Brain (organoid and tissue), 1 donor: ENCODE measurements around the gene ANO8. TPM values are rescaled to one million over a fixed set of nuclear protein-coding genes. Genes with fewer than 3 reads are reported as not detected.

Source experiments
- polyA plus RNA-seq: library from polyadenylated mRNA; stranded (reverse); fragments of 350-450 nt; fragmentation: Illumina TruSeq; extraction: RNeasy Lipid Tissue Mini Kit (QIAGEN cat#74804); gene quantifications from one replicate; pipeline ENCODE4 v1.2.3, GENCODE V29; 2015; ENCODE audit warnings: low read depth, low replicate concordance; ENCODE audit not compliant: insufficient read depth

Gene ANO8
- polyA plus RNA-seq, 1 donor from 2014 or later, result 14.9 TPM

Other genes starting within 250 kb of the ANO8 start
- 61.6 TPM for gene USE1, start 119.5 kb downstream of the ANO8 start, polyA plus RNA-seq
- gene OCEL1, start 108.6 kb downstream of the ANO8 start, polyA plus RNA-seq, result 28.2 TPM
- 15.9 TPM for gene NR2F6, start 88.9 kb downstream of the ANO8 start, polyA plus RNA-seq
- gene USHBP1, start 70.1 kb downstream of the ANO8 start, polyA plus RNA-seq, result 1.0 TPM
- 121 TPM for gene BABAM1, start 67.4 kb downstream of the ANO8 start, polyA plus RNA-seq
- 0.42 TPM for gene ANKLE1, start 53.0 kb downstream of the ANO8 start, polyA plus RNA-seq
- 45.7 TPM for gene ABHD8, start 31.4 kb downstream of the ANO8 start, polyA plus RNA-seq
- 125 TPM for gene MRPL34, start 29.0 kb downstream of the ANO8 start, polyA plus RNA-seq
- 61.4 TPM for gene DDA1, start 25.3 kb downstream of the ANO8 start, polyA plus RNA-seq
- 14.5 TPM for gene GTPBP3, start 2.7 kb upstream of the ANO8 start, polyA plus RNA-seq
- 35.9 TPM for gene PLVAP, start 42.5 kb upstream of the ANO8 start, polyA plus RNA-seq
- not detected for gene CCDC194, start 59.3 kb upstream of the ANO8 start, polyA plus RNA-seq
- 39.4 TPM for gene BST2, start 70.8 kb upstream of the ANO8 start, polyA plus RNA-seq
- 64.9 TPM for gene MVB12A, start 85.2 kb upstream of the ANO8 start, polyA plus RNA-seq
- gene TMEM221, start 113.8 kb upstream of the ANO8 start, polyA plus RNA-seq, result 1.3 TPM
- gene NXNL1, start 126.1 kb upstream of the ANO8 start, polyA plus RNA-seq, result not detected
- 20.4 TPM for gene SLC27A1, start 135.7 kb upstream of the ANO8 start, polyA plus RNA-seq
- gene PGLS, start 176.8 kb upstream of the ANO8 start, polyA plus RNA-seq, result 95.7 TPM
- gene COLGALT1, start 220.8 kb upstream of the ANO8 start, polyA plus RNA-seq, result 28.8 TPM